ENCODE results near the gene NACC2. TPM values are rescaled to one million over a fixed set of nuclear protein-coding genes. Genes with fewer than 3 reads are reported as not detected.

Gene NACC2
- polyA plus RNA-seq, 1 of the 3 experiments (the other 2 are of a cell fraction) = 22.1 TPM

GRCh38 chr9:136114610-136115009 is 19.5 kb upstream of the NACC2 start:
- Histone ChIP-seq H3K9ac (no peak overlapping the region), H3K9me3 (no peaks in the 10 kb centered on the region), H2AFZ (ENCODE audit: low read depth) (no peak overlapping the region), H4K20me1 (ENCODE audit: insufficient read depth) (no peaks in the 10 kb centered on the region), H3K79me2 (ENCODE audit: insufficient read depth) (peaks cover 37% of the 10 kb centered on the region), H3K36me3 (replicated peaks in 1 of 2; ENCODE audit: control insufficient read depth in 1 of 2, insufficient read depth in 2 of 2, low read length in 1 of 2) (peaks cover 0 to 23% of the 10 kb centered on the region in 2 experiments), H3K4me1 (ENCODE audit: control insufficient read depth in 1 of 2, insufficient read depth in 2 of 2, low read depth in 1 of 2, low read length in 1 of 2) (peaks cover 12 to 28% of the 10 kb centered on the region in 2 experiments; a peak in 3 of 4 replicates), H3K4me2 (no peak overlapping the region), H3K27ac (ENCODE audit: low read depth in 2 of 2, low read length in 1 of 2) (no peak overlapping the region), H3K4me3 (ENCODE audit: low read depth in 2 of 2, low read length in 1 of 2) (no peak overlapping the region), H3F3A (replicated peaks; ENCODE audit: insufficient read depth) (peaks cover 4% of the 10 kb centered on the region), H3K27me3 (ENCODE audit: insufficient read depth) (no peaks in the 10 kb centered on the region), H3K9me2 (no peaks in the 10 kb centered on the region)
- DNase-seq = no peak
- CTCF ChIA-PET = interaction anchor here (1.6 to 5.3 kb wide), 2 partner anchors 18 to 147 kb away, joined by 5 to 21 read pairs; no protein-coding TSS in a partner anchor
- 96% methylated on average over 18 of the region's 18 CpGs for WGBS (ENCODE audit: low lambda C conversion rate)
- POLR2A ChIA-PET = no interaction called here
- no peak for TF ChIP-seq JUND (IDR thresholded peaks at IDR 0.05)
- TF ChIP-seq TCF12 (IDR thresholded peaks at IDR 0.05) = no peak
- TF ChIP-seq FOXJ3 (CRISPR knock-in tag; IDR thresholded peaks at IDR 0.05) = no peak
- TF ChIP-seq SMC3 (IDR thresholded peaks at IDR 0.05; ENCODE audit: low read depth, low read length) = no peak
- no peak for TF ChIP-seq REST (IDR thresholded peaks at IDR 0.05; ENCODE audit: low read depth, low read length)
- no peak for TF ChIP-seq CHD2 (IDR thresholded peaks at IDR 0.05; ENCODE audit: low read length, partially characterized antibody)
- no peak for TF ChIP-seq GABPA (IDR thresholded peaks at IDR 0.05; ENCODE audit: low read depth)
- TF ChIP-seq EZH2phosphoT487 (IDR thresholded peaks at IDR 0.05; ENCODE audit: borderline replicate concordance, low read depth) = no peak
- TF ChIP-seq FOSL2 (IDR thresholded peaks at IDR 0.05; ENCODE audit: borderline replicate concordance, low read depth) = no peak
- TF ChIP-seq RAD21 (IDR thresholded peaks at IDR 0.05; ENCODE audit: low read length) = no peak
- no peak for TF ChIP-seq NFIC (IDR thresholded peaks at IDR 0.05; ENCODE audit: borderline replicate concordance)
- no peak for TF ChIP-seq IRF3 (IDR thresholded peaks at IDR 0.05; ENCODE audit: low read depth, low read length)
- TF ChIP-seq GATA2 (CRISPR knock-in tag; IDR thresholded peaks at IDR 0.05) = no peak
- no peak for TF ChIP-seq MEF2A (IDR thresholded peaks at IDR 0.05; ENCODE audit: borderline replicate concordance, low read depth)
- TF ChIP-seq RFX5 (IDR thresholded peaks at IDR 0.05; ENCODE audit: low read length) = no peak
- TF ChIP-seq ELF1 (IDR thresholded peaks at IDR 0.05) = no peak
